ENCODE data around the gene FAM228A. TPM values are rescaled to one million over a fixed set of nuclear protein-coding genes. Genes with fewer than 3 reads are reported as not detected.

Gene FAM228A
- total RNA-seq, 1 donor, result 0.27 TPM

GRCh38 chr2:24221343-24222050, 46.6 kb downstream of the FAM228A start:
- no peak for DNase-seq (ENCODE audit: low read depth in 2 of 3, low spot score in 2 of 3)

GRCh38 chr2:24222946-24223345, 48.1 kb downstream of the FAM228A start:
- no peak for DNase-seq (ENCODE audit: low read depth in 2 of 3, low spot score in 2 of 3)

GRCh38 chr2:24225499-24226242, 50.8 kb downstream of the FAM228A start:
- no peak for DNase-seq (ENCODE audit: low read depth in 2 of 3, low spot score in 2 of 3)

DNA sequence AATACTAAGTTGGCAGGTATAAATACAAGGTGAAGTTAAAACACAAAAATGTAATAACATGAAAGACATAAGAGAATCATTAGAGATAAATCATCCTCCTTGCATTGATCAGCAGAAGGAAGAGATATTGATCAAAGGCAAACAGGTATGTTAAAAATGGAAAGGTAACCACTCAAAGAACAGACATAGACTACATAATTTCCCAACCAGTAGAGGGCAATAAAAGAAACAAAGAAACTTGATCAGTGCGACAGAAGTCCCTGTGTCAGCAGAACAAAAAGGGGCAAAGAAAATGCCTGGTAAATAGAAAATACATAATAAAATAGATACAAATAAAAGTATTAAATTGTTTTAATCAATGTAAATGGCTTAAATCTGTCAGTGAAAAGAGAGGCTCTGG, 53.6 kb downstream of the FAM228A start:
- DNase-seq (ENCODE audit: low read depth in 2 of 3, low spot score in 2 of 3), result peak in 2 of 3 donors; percentile 3 to 27

DNA sequence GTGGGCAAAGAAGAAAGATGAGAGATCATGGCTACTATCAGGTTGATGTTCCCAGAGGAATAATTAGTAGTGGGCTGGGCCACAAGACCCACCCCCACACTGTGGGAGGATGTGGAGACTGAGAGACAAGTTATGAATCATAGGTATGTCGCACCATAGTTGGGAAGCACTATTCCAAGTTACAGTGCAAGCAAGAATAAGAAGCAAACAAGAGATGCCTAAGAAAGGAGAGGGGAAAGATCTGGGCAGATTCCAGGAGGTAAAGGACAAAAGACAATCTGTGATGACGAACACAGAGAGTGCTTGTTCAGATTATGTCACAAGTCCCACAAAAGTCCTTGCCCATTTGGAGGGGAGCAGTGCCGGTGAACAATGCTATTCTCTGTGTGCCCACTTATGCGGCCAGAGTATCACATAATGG, 56.6 kb downstream of the FAM228A start:
- DNase-seq (ENCODE audit: low read depth in 2 of 3, low spot score in 2 of 3), result no peak

- DNase-seq (ENCODE audit: low read depth in 2 of 3, low spot score in 2 of 3), result no peak
Measured at GRCh38 chr2:24233321-24233720, 58.5 kb downstream of the FAM228A start.

DNA sequence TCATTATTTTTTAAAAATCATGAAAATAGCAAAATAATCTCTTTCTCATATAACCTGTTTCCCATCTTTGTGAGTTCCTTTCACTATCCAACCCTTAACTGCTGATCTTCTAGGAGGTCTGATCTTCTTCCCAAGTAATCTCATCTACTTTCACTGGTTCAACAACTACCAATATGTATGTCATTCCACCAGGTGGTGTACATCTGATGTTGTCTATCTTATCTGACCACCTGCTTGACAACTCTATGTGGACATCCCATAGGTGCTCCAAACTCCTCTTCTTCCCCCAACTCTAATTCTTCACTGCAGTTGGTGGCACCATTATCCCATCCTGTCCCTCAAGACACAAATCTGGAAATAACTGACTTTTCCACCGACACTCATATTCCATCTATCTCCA, 62.5 kb downstream of the FAM228A start:
- no peak for DNase-seq (ENCODE audit: low read depth in 2 of 3, low spot score in 2 of 3)

DNA sequence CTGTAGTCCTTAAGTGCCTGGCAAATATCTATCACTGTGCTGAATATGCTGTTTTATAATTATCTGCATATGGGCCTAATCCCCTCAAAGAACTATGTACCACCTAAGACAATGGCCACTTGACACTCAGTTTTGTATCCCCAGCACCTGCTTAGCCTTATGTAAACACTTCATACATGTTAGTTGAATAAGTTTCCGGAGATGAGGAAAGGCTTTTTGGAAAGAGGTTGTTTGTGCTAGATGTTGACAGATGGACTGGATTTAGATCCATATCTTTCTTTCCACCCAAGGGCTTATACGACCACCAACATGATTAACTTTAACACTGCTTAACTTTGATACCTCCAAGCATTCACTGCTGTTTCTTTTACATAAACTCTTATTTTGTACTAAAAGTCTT, 63.3 kb downstream of the FAM228A start:
- DNase-seq (ENCODE audit: low read depth in 2 of 3, low spot score in 2 of 3), result no peak

- no peak for DNase-seq (ENCODE audit: low read depth in 2 of 3, low spot score in 2 of 3)
Measured at GRCh38 chr2:24239553-24239952, 64.7 kb downstream of the FAM228A start.

Other genes with a start within 250 kb of the FAM228A start
- gene ATAD2B, start 247.9 kb upstream of the FAM228A start, total RNA-seq, result 11.8 TPM
- gene UBXN2A, start 234.6 kb upstream of the FAM228A start, total RNA-seq, result 5.7 TPM
- gene MFSD2B, start 165.0 kb upstream of the FAM228A start, total RNA-seq, result 4.8 TPM
- gene WDCP, start 127.7 kb upstream of the FAM228A start, total RNA-seq, result 7.8 TPM
- gene FKBP1B, start 125.3 kb upstream of the FAM228A start, total RNA-seq, result 3.5 TPM
- gene SF3B6, start 98.7 kb upstream of the FAM228A start, total RNA-seq, result 52.8 TPM
- gene TP53I3, start 90.2 kb upstream of the FAM228A start, total RNA-seq, result 29.6 TPM
- 0.81 TPM for gene PFN4, start 51.7 kb upstream of the FAM228A start, total RNA-seq
- gene FAM228B, start 51.6 kb upstream of the FAM228A start, total RNA-seq, result 8.1 TPM
- 63.6 TPM for gene ITSN2, start 185.5 kb downstream of the FAM228A start, total RNA-seq

Data from hematopoietic multipotent progenitor cell (in vitro differentiated cells).